Endothelial cell of umbilical vein (primary cell): ENCODE measurements around the gene CACNA2D2. TPM values are rescaled to one million over a fixed set of nuclear protein-coding genes. Genes with fewer than 3 reads are reported as not detected.

Source experiments
- BruUV-seq: library from RNA; stranded (reverse); fragments of 400-500 nt; replicated peaks from 2 replicates; lab custom pipeline; 2021; lab: Mats Ljungman, UMichigan
- CTCF ChIA-PET: fragments of 300-600, 350-600 bp; sonication (Branson Sonifier 250); formaldehyde crosslinking; loops from one replicate; lab custom pipeline; 2021; ENCODE audit warnings: antibody characterized with exemption, inconsistent platforms; lab: Charles Lee
- POLR2A ChIA-PET: fragments of 300-600, 350-600 bp; sonication (Branson Sonifier 250); formaldehyde crosslinking; loops from one replicate; lab custom pipeline; 2021; ENCODE audit warnings: antibody characterized with exemption, inconsistent platforms; lab: Charles Lee
- DNase-seq: peaks from one replicate; pipeline ENCODE4 v3.0.0-alpha.2; 2011; ENCODE audit warnings: low read depth, low spot score
- FAIRE-seq: peaks from 2 replicates; lab custom pipeline; 2011; peaks lifted over from hg19 to GRCh38; lab: Jason Lieb, UNC
- H2AFZ ChIP-seq: 2 replicates; pipeline ENCODE4 v1.6.0; 2012; ENCODE audit warnings: low read depth, low read length, control low read depth, inconsistent platforms
- H3K27ac ChIP-seq: 2 replicates; pipeline ENCODE4 v1.5.1; 2011; ENCODE audit warnings: low read depth, mild to moderate bottlenecking, control low read depth, low read length, moderate library complexity; ENCODE audit not compliant: insufficient read depth
- H3K27me3 ChIP-seq, 2 experiments: 2 replicates each; pipeline versions ENCODE4 v1.6.0 to v1.6.1; 2011; ENCODE audit warnings: low read length in 2 of 2, mixed read lengths in 1 of 2; ENCODE audit not compliant: control insufficient read depth in 2 of 2, insufficient read depth in 2 of 2
- H3K36me3 ChIP-seq, 2 experiments: 2 replicates in 1 of 2; 3 replicates in 1 of 2; pipeline ENCODE4 v1.5.1; 2011; ENCODE audit warnings: low read length in 2 of 2, mild to moderate bottlenecking in 1 of 2, moderate library complexity in 1 of 2; ENCODE audit not compliant: control insufficient read depth in 2 of 2, insufficient read depth in 2 of 2; ENCODE audit errors: extremely low read depth in 1 of 2
- H3K4me1 ChIP-seq: 3 replicates; pipeline ENCODE4 v1.5.1; 2011; ENCODE audit warnings: mild to moderate bottlenecking, low read length; ENCODE audit not compliant: control insufficient read depth, insufficient read depth; ENCODE audit errors: extremely low read depth
- H3K4me2 ChIP-seq: 2 replicates; pipeline ENCODE4 v1.6.1; 2011; ENCODE audit warnings: low read length, control low read depth, mixed read lengths; ENCODE audit not compliant: insufficient read depth
- H3K4me3 ChIP-seq, 3 experiments: fragments of 200-600 bp in 1 of 3; sonication (generic), shearing (Covaris generic) in 1 of 3; replicated peaks in 1 of 3; 2 replicates each; pipeline ENCODE4 v1.5.1; 2011 to 2016; ENCODE audit warnings: control low read depth in 3 of 3, low read length in 3 of 3, mild to moderate bottlenecking in 2 of 3, inconsistent platforms in 1 of 3, low read depth in 1 of 3, moderate library complexity in 1 of 3; ENCODE audit not compliant: insufficient read depth in 1 of 3
- H3K79me2 ChIP-seq: 2 replicates; pipeline ENCODE4 v1.6.0; 2012; ENCODE audit warnings: low read length, inconsistent platforms; ENCODE audit not compliant: control insufficient read depth, insufficient read depth
- H3K9ac ChIP-seq: replicated peaks from 2 replicates; pipeline ENCODE3; 2011; ENCODE audit warnings: low read length, control low read depth; ENCODE audit not compliant: insufficient read depth; ENCODE audit errors: extremely low read depth
- H3K9me1 ChIP-seq: replicated peaks from 3 replicates; pipeline ENCODE4 v1.6.0; 2011; ENCODE audit warnings: mild to moderate bottlenecking, low read length; ENCODE audit not compliant: control insufficient read depth, insufficient read depth; ENCODE audit errors: extremely low read depth
- H3K9me3 ChIP-seq: replicated peaks from 2 replicates; pipeline ENCODE4 v1.5.1; 2012; ENCODE audit warnings: low read length, inconsistent platforms; ENCODE audit not compliant: control insufficient read depth, insufficient read depth
- H4K20me1 ChIP-seq: replicated peaks from 2 replicates; pipeline ENCODE3; 2011; ENCODE audit warnings: mild to moderate bottlenecking, low read length; ENCODE audit not compliant: control insufficient read depth, insufficient read depth; ENCODE audit errors: extremely low read depth
- EZH2 ChIP-seq: IDR thresholded peaks from 2 replicates; pipeline ENCODE4 v1.6.1; 2012; ENCODE audit warnings: borderline replicate concordance, low read depth, mild to moderate bottlenecking, moderate library complexity, low read length, inconsistent platforms; ENCODE audit not compliant: severe bottlenecking
- FOS ChIP-seq: IDR thresholded peaks from 2 replicates; pipeline ENCODE4 v1.6.1; 2011; ENCODE audit warnings: mild to moderate bottlenecking, low read length, moderate library complexity, borderline replicate concordance; ENCODE audit not compliant: insufficient read depth
- GATA2 ChIP-seq: IDR thresholded peaks from 2 replicates; pipeline ENCODE4 v1.7.0; 2011; ENCODE audit warnings: low read depth, mild to moderate bottlenecking, moderate library complexity, mixed read lengths, low read length; ENCODE audit not compliant: insufficient read length, insufficient read depth
- JUN ChIP-seq: IDR thresholded peaks from 2 replicates; pipeline ENCODE4 v1.6.1; 2011; ENCODE audit warnings: borderline replicate concordance, low read depth; ENCODE audit not compliant: insufficient read length, insufficient read depth
- MYC ChIP-seq: IDR thresholded peaks from one replicate; pipeline ENCODE4 v1.6.1; 2011; ENCODE audit warnings: mild to moderate bottlenecking, low read depth, low read length
- POLR2A ChIP-seq: IDR thresholded peaks from 2 replicates; pipeline ENCODE4 v1.6.1; 2012; ENCODE audit warnings: low read depth, mild to moderate bottlenecking, control low read depth, low read length
- POLR2AphosphoS5 ChIP-seq: IDR thresholded peaks from 2 replicates; pipeline ENCODE4 v1.6.1; 2012; ENCODE audit warnings: low read depth, mild to moderate bottlenecking, control low read depth, low read length, moderate library complexity; ENCODE audit not compliant: insufficient read depth
- dilution Hi-C: fragments of 300-500 bp; cut with MboI; formaldehyde crosslinking; loops from one replicate; pipeline ENCODE4 v1.15.0; 2019; ENCODE audit warnings: low sequenced_read_pairs; ENCODE audit not compliant: extremely low pct_ligation_motif_present
- intact Hi-C: fragments of 100-400 bp; cut with micrococcal nuclease; formaldehyde crosslinking; loops from one replicate; pipeline ENCODE4 v1.10.0; 2022
- polyA plus RNA-seq, 4 experiments: library from polyadenylated mRNA; depleted of rRNA in 3 of 4; stranded (reverse) in 3 of 4; unstranded in 1 of 4; fragments of >200 nt; gene quantifications; 2 replicates each; pipeline versions ENCODE4 v1.2.1 to v1.2.3, GENCODE V29; 2011 to 2012; ENCODE audit warnings: missing spikeins in 1 of 4
- total RNA-seq: library from RNA; stranded (reverse); gene quantifications from 2 replicates; pipeline ENCODE4 v1.2.3, GENCODE V29; 2021
- TF ChIP-seq, protein P1 (sequence below): IDR thresholded peaks from 2 replicates; pipeline ENCODE4 v1.6.1; 2011; ENCODE audit not compliant: insufficient read depth, insufficient read length
- TF ChIP-seq, protein P2 (sequence below), 2 donors: IDR thresholded peaks; 1 replicate in 1 of 2; 2 replicates in 1 of 2; pipeline ENCODE4 v1.5.1; 2011; ENCODE audit warnings: low read length in 2 of 2, mild to moderate bottlenecking in 2 of 2, moderate library complexity in 2 of 2, control low read depth in 1 of 2, inconsistent platforms in 1 of 2, low read depth in 1 of 2; ENCODE audit not compliant: insufficient read depth in 1 of 2; ENCODE audit errors: extremely low read depth in 1 of 2

The CACNA2D2 gene
- total and polyA plus RNA-seq, 2 donors (not counting 3 experiments of a cell fraction or from before 2014, with no cell fraction given), result 0.15 TPM; not detected in 1

DNA sequence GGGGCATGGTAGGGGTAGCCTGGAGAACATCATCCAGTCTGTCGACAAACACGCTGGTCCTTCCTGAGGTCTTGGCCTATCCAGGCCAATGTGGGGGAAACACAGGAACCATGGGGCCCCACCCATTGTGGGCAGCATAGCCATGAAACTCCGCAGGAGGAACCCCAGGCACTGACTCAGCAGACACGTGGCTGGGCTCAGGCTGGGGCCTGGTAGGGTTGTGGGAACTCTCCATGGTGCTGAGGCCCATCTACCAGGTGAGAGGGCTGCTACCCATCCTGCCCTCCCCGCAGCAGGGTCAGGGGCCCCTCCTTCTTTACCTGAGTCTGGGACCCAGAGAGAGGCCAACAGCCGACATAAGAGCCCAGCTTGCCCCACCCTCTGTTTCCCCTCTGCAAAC, 22.6 kb upstream of the CACNA2D2 start:
- H4K20me1 ChIP-seq, result no peaks in the 10 kb centered on the region
- no TSS peak for BruUV-seq
- intact Hi-C loops, result no loop called here
- H3K9ac ChIP-seq, result no peak overlapping the region
- TF ChIP-seq EZH2, result no peak
- TF ChIP-seq MYC, result no peak
- no peak for TF ChIP-seq JUN
- no peak for TF ChIP-seq POLR2A
- TF ChIP-seq POLR2AphosphoS5, result no peak
- no peak for TF ChIP-seq GATA2
- TF ChIP-seq FOS, result no peak
- TF ChIP-seq, protein P1, sequence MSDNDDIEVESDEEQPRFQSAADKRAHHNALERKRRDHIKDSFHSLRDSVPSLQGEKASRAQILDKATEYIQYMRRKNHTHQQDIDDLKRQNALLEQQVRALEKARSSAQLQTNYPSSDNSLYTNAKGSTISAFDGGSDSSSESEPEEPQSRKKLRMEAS, result no peak
- TF ChIP-seq, protein P2, sequence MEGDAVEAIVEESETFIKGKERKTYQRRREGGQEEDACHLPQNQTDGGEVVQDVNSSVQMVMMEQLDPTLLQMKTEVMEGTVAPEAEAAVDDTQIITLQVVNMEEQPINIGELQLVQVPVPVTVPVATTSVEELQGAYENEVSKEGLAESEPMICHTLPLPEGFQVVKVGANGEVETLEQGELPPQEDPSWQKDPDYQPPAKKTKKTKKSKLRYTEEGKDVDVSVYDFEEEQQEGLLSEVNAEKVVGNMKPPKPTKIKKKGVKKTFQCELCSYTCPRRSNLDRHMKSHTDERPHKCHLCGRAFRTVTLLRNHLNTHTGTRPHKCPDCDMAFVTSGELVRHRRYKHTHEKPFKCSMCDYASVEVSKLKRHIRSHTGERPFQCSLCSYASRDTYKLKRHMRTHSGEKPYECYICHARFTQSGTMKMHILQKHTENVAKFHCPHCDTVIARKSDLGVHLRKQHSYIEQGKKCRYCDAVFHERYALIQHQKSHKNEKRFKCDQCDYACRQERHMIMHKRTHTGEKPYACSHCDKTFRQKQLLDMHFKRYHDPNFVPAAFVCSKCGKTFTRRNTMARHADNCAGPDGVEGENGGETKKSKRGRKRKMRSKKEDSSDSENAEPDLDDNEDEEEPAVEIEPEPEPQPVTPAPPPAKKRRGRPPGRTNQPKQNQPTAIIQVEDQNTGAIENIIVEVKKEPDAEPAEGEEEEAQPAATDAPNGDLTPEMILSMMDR (IDR thresholded peaks at IDR 0.05; ENCODE audit: extremely low read depth in 1 of 2, insufficient read depth in 1 of 2, low read depth in 1 of 2, low read length in 2 of 2), result no peak
- H3K79me2 ChIP-seq, result no peaks in the 10 kb centered on the region
- no peak overlapping the region for H3K4me3 ChIP-seq
- H3K9me3 ChIP-seq, result no peaks in the 10 kb centered on the region
- no peak overlapping the region for H3K4me2 ChIP-seq
- H3K9me1 ChIP-seq, result no peaks in the 10 kb centered on the region
- H2AFZ ChIP-seq, result no peak overlapping the region
- H3K4me1 ChIP-seq, result no peaks in the 10 kb centered on the region
- CTCF ChIA-PET, result no interaction called here
- H3K27ac ChIP-seq, result no peak overlapping the region
- POLR2A ChIA-PET, result no interaction called here
- dilution Hi-C loops, result no loop called here
- H3K36me3 ChIP-seq, result no peaks in the 10 kb centered on the region
- DNase-seq (no peak), FAIRE-seq (no peak)
- peaks cover 10 to 19% of the 10 kb centered on the region in 2 experiments for H3K27me3 ChIP-seq
